Esophagus muscularis mucosa (tissue), 4 donors: ENCODE results near the gene GLI3.

Experiments used
- EP300 ChIP-seq: sonication (generic); formaldehyde crosslinking; IDR thresholded peaks from one replicate; pipeline ENCODE4 v1.6.1; 2017; ENCODE audit warnings: antibody characterized with exemption
- POLR2A ChIP-seq: fragments of 450-650 bp; IDR thresholded peaks from one replicate; pipeline ENCODE4 v1.6.1; 2017; ENCODE audit warnings: antibody characterized with exemption, moderate library complexity, mild to moderate bottlenecking, low read depth
- POLR2AphosphoS5 ChIP-seq, 2 donors: sonication (generic); formaldehyde crosslinking; IDR thresholded peaks; one replicate each; pipeline ENCODE4 v1.6.1; 2017; ENCODE audit warnings: antibody characterized with exemption in 2 of 2
- TF ChIP-seq, protein P1 (sequence below), 3 experiments: fragments of 200-600 bp in 2 of 3; fragments of 450-650 bp in 1 of 3; sonication (generic) in 2 of 3; IDR thresholded peaks; one replicate each; pipeline ENCODE4 v1.5.1; 2017 to 2019; ENCODE audit warnings: antibody characterized with exemption in 3 of 3, mild to moderate bottlenecking in 2 of 3, moderate library complexity in 1 of 3

DNA sequence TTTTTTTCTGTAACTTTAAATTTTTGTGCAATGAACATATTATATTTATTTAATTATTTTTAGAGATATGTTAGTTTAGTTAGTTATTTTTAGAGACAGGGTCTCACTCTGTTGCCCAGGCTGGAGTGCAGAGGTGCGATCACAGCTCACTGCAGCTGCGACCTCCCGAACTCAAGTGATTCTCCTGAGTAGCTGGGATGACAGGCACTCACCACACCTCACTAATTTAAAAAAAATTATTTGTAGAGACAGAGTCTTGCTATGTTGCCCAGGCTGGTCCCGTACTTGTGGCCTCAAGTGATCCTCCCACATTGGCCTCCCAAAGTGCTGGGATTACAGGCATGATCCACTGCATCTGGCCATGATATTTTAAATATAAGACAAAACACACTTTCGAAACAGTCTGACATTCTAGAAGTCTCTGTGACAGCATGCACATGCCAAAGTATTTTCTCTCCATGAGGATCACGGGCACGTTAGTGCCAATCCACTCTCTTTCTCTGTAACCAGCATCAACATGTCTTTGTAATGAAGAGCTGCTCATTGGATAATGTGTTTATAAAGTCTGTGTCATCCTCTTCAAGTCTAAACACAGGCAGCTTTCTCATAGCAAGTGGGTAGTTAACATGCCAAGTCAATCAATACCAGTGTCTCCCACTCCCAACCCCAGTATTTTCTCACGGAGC, 137.4 kb downstream of the GLI3 start:
- TF ChIP-seq, protein P1, sequence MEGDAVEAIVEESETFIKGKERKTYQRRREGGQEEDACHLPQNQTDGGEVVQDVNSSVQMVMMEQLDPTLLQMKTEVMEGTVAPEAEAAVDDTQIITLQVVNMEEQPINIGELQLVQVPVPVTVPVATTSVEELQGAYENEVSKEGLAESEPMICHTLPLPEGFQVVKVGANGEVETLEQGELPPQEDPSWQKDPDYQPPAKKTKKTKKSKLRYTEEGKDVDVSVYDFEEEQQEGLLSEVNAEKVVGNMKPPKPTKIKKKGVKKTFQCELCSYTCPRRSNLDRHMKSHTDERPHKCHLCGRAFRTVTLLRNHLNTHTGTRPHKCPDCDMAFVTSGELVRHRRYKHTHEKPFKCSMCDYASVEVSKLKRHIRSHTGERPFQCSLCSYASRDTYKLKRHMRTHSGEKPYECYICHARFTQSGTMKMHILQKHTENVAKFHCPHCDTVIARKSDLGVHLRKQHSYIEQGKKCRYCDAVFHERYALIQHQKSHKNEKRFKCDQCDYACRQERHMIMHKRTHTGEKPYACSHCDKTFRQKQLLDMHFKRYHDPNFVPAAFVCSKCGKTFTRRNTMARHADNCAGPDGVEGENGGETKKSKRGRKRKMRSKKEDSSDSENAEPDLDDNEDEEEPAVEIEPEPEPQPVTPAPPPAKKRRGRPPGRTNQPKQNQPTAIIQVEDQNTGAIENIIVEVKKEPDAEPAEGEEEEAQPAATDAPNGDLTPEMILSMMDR (IDR thresholded peaks at IDR 0.05) = no peak
- TF ChIP-seq POLR2A = no peak
- no peak for TF ChIP-seq EP300
- TF ChIP-seq POLR2AphosphoS5 (IDR thresholded peaks at IDR 0.05) = no peak
